GM23248 (cell line): ENCODE results near the gene CCDC50.

Experiments
- EZH2 ChIP-seq: fragments of 200-600 bp; sonication (generic); IDR thresholded peaks from 2 replicates; pipeline ENCODE4 v1.6.1; 2018; ENCODE audit warnings: antibody characterized with exemption, mild to moderate bottlenecking; ENCODE audit not compliant: insufficient read depth, poor library complexity, severe bottlenecking
- EZH2phosphoT487 ChIP-seq: fragments of 200-600 bp; sonication (generic); IDR thresholded peaks from 2 replicates; pipeline ENCODE4 v1.6.1; 2018; ENCODE audit warnings: antibody characterized with exemption, moderate library complexity, mild to moderate bottlenecking, low read depth; ENCODE audit not compliant: insufficient read depth

GRCh38 chr3:191324936-191325335 is 4.3 kb upstream of the CCDC50 start:
- no peak for TF ChIP-seq EZH2phosphoT487
- no peak for TF ChIP-seq EZH2
